Measurements from ENCODE around the gene CYTH1.

GRCh38 chr17:78736526-78737079 is 45.5 kb downstream of the CYTH1 start:
- TF ChIP-seq CTCF (IDR thresholded peaks at IDR 0.05), result peak in 3 of 6 experiments; percentile 38 to 51 (median 50)
- peak; percentile 81 to 91 for TF ChIP-seq POLR2A (IDR thresholded peaks at IDR 0.05)

Data from Peyer's patch (tissue), 4 donors.